ENCODE measurements around the gene SCD.

The SCD gene

DNA sequence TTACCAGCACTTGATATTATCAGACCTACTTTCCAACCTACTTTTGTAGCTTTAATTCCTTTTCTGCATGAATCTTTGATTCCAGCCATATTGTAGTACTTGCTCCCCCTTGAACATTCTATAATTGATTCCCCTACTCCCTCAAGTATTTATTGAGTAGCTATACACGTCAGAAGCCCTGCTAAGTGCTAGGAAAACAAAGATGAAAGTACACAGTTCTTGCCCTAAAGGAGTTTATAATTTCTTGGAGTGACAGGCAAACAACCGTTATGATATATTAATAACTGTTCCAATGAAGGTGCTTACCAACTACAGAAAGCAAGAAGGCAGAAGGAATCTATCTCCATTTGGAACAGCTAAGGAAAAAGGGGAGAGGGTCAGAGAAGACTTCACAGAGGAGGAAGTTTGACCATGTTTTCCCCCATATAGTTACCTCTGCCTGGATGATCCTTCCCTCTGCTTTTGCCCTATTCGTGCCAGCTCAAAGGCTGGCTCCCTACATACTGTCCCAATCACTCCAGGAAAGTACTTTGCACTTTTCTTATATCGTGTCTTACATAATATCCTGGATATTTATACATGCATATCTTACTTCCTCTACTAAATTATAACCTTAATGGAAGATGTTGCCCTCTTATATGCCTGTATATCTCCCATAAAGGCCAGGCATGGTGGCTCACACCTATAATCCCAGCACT is 54.7 kb downstream of the SCD start:
- TF ChIP-seq, protein P1, sequence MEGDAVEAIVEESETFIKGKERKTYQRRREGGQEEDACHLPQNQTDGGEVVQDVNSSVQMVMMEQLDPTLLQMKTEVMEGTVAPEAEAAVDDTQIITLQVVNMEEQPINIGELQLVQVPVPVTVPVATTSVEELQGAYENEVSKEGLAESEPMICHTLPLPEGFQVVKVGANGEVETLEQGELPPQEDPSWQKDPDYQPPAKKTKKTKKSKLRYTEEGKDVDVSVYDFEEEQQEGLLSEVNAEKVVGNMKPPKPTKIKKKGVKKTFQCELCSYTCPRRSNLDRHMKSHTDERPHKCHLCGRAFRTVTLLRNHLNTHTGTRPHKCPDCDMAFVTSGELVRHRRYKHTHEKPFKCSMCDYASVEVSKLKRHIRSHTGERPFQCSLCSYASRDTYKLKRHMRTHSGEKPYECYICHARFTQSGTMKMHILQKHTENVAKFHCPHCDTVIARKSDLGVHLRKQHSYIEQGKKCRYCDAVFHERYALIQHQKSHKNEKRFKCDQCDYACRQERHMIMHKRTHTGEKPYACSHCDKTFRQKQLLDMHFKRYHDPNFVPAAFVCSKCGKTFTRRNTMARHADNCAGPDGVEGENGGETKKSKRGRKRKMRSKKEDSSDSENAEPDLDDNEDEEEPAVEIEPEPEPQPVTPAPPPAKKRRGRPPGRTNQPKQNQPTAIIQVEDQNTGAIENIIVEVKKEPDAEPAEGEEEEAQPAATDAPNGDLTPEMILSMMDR (IDR thresholded peaks at IDR 0.05) = no peak
- intact Hi-C loops (cut with DNase I; ENCODE audit: low total_unique reads) = no loop called here
- H3K27ac ChIP-seq = no peak overlapping the region

GRCh38 chr10:100403734-100404133 is 56.7 kb downstream of the SCD start:
- H3K9me3 ChIP-seq = peaks cover 0 to 4% (median 0%) of the 10 kb centered on the region in 3 donors

More for the DNA sequence above, 54.7 kb downstream of the SCD start:
- DNase-seq = no peak
- H3K4me1 ChIP-seq = no peaks in the 10 kb centered on the region
- peaks cover 0 to 2% (median 0%) of the 10 kb centered on the region in 3 donors for H3K9me3 ChIP-seq
- no peaks in the 10 kb centered on the region for H3K27me3 ChIP-seq
- H3K4me3 ChIP-seq = no peak overlapping the region
- no peaks in the 10 kb centered on the region for H3K36me3 ChIP-seq

GRCh38 chr10:100413173-100413572 is 66.1 kb downstream of the SCD start:
- Histone ChIP-seq H3K4me3 (no peak overlapping the region), H3K27me3 (no peaks in the 10 kb centered on the region), H3K4me1 (no peaks in the 10 kb centered on the region), H3K9me3 (no peaks in the 10 kb centered on the region), H3K27ac (no peak overlapping the region), H3K36me3 (no peaks in the 10 kb centered on the region)
- no peak for DNase-seq
- TF ChIP-seq, protein P1 (IDR thresholded peaks at IDR 0.05) = no peak
- intact Hi-C loops (cut with DNase I; ENCODE audit: low total_unique reads) = no loop called here

More at GRCh38 chr10:100403734-100404133, 56.7 kb downstream of the SCD start:
- H3K27me3 ChIP-seq = no peaks in the 10 kb centered on the region
- no peak overlapping the region for H3K4me3 ChIP-seq
- H3K27ac ChIP-seq = no peak overlapping the region
- intact Hi-C loops (cut with DNase I; ENCODE audit: low total_unique reads) = no loop called here
- no peak for DNase-seq
- TF ChIP-seq, protein P1 (IDR thresholded peaks at IDR 0.05) = no peak
- H3K4me1 ChIP-seq = no peaks in the 10 kb centered on the region
- H3K36me3 ChIP-seq = no peaks in the 10 kb centered on the region

Data from tibial artery (tissue), 4 donors.